Epithelial cell of prostate (primary cell): ENCODE data around the gene NUAK2.

ENCODE experiments used
- DNase-seq: peaks from one replicate; pipeline ENCODE4 v3.0.0-alpha.2; 2011; ENCODE audit warnings: low read depth, low spot score
- H3K27ac ChIP-seq: fragments of 450-650 bp; 2 replicates; pipeline ENCODE4 v1.5.1; 2017; ENCODE audit warnings: mild to moderate bottlenecking

NUAK2 gene

DNA sequence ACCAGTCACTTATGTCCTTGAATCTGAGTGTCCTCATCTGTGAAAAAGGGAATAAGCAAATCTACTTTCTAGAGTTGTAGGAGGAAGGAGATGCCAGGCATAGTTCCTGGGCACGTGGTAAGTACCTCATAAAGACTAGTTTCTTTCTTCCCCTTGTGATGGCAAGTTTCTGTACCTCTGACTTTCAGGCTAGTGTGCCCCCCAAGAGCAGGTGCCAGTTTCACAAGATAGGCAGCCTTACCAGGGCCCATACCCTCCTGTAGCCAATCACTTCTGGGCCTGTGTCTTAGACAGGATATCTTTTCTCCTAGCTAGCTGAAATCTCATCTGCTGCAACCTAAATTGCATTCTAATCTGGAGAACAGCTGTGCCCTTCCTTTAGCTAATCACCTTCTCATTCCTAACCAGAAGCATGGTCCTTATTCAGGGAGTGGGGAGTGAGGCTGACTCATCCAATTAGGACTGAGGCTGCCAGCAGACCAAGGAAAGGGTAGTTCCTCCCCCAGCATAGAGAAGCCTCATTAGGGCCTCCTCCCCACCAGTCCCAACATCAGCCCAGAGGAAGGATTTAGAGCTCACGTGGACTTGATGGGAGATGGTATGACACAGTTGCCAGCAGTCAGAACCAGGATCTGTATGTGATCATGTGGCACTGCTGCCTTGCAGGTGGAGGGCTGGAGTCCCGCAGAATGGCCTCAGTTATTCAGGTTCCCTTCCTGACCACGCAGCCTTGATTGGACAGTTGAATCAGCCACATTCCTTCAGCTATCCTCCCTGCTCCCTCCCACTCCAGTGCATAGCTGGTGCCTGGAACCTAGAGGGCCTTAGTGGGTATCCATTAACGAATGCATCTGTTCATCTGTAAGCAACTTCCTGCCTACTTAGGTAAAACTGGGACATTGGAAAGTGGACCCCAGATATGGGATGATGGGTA is 27.3 kb upstream of the NUAK2 start:
- DNase-seq, result no peak

DNA sequence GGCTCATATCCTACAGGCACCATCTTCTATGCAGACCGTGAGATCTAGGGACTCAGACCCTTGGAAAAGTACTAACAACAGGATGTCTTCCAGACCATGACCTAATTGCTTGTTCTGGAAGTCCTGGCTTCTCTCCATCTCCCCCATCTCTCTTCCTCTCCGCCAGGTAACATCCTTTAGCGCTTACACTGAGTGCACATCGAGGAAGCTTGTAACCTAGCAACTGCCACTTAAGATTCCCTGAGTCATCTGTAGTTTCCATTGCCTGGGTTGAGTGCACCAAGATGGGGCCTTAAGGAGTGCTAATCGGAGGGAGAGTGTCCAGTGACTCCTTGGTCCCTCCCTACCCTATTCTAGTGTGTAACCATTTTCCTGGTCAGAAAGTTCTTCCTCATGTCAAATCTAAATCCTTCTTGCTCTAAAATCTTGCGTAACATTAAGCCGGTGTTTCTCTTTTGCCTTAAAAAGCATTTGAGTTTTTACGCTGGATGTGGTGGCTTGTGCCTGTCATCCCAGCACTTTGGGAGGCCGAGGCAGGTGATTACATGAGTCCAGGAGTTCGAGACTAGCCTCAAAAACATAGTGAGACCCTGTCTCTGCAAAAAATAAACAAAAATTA is 25.5 kb upstream of the NUAK2 start:
- DNase-seq, result no peak
- H3K27ac ChIP-seq, result no peak overlapping the region

More for the DNA sequence above, 27.3 kb upstream of the NUAK2 start:
- H3K27ac ChIP-seq, result no peak overlapping the region

DNA sequence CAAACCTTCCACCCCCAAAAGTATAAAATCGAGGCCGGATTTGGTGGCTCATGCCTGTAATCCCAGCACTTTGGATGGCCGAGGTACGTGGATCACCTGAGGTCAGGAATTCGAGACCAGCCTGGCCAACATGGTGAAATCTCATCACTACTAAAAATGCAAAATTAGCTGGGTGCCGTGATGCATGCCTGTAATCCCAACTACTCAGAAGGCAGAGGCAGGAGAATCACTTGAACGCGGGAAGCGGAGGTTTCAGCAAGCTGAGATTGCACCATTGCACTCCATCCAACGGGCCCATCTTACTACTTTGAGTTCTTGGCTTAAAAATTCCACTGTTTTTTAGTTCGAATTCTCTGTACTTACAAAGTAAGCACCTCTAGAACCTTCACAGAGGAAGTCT is 24.2 kb upstream of the NUAK2 start:
- no peak overlapping the region for H3K27ac ChIP-seq

DNA sequence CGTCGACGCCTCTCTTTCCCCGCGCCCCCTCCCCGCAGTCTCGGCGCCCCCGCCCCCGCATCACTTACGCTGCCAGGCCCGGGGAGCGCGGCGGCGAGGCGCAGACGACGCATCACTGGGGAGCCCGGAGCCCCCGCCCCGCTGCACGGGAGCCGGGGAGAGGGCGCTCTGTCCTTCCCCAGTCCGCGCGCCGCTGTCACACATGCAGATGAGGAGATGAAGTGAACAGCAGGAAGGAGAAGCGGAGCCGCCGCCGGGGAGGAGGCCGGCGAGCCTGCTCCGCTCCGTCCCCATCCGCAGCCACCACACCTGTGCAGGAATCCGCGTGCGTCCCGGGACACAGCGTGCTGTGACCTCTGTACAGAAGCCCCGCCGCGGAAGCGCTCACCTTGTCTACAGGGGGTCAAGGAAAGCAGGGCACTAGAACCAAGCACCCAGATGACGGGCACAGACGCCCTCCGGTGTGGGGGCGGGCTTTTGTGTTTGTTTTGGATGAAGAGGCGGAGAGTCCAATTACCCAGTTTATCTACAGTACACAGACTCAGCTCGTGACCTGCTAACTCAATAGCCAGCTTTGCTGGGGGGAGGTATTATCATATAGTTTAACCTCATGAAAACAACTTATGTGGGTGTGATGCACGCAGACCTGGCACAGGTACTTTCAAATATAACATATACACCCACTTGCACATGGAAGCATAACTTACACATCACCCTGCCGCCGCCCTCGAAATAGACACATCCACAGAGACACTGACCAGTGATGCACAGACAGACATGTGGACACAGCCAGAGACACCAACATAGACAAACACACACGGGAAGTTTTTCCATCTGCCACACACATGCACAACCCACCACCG is 22.8 kb upstream of the NUAK2 start:
- no peak overlapping the region for H3K27ac ChIP-seq
- no peak for DNase-seq

More for the DNA sequence above, 24.2 kb upstream of the NUAK2 start:
- no peak for DNase-seq

DNA sequence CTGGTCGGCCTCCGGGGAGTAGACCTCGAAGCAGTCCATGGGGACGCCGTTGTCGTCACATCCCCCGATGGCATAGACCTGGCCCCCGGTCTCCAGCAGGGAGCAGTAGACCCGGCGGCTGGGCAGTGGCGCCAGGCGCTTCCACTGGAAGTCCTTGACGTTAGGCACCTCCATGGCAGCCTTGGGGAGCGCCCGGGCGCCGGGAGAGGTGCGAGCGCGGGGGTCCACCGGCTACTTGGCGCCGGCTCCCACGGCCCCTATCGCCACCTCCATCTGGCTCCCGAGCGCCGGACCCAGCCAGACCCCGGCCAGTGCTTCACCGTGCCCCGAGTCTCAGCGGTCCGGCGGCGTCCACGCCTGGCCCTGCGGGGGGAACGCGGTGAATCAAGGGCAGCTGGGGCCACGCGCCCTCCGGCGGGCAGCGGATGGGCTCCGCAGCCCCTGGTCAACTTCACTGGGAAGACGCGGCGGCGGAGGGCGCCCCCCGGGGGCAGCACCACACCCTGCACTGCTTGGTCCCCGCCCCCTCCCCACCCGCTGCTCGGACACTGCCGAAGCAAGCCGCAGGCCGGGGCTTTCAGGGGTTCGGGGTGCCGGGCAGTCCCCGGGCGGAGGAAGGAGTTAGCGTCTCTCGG is 22.0 kb upstream of the NUAK2 start:
- no peak overlapping the region for H3K27ac ChIP-seq
- no peak for DNase-seq

DNA sequence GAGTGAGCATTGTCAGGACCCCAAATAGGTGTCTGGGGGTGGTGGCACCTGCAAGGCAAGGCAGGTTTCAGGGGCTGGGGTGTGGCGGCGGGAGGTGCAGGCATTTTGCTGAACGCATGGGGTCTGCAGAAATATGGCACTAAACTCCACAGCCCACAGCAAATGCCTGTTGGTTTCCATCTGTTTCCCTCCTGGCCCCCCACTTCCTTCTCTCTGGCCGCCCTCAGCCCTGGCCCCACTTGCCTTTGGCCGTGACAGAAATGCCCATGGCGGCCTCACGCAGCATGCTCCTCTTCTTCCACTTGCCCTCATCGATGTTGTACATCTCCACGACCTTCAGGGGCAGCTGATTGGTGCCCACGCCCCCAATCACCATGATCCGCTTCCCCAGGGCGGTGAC is 21.4 kb upstream of the NUAK2 start:
- DNase-seq, result no peak

DNA sequence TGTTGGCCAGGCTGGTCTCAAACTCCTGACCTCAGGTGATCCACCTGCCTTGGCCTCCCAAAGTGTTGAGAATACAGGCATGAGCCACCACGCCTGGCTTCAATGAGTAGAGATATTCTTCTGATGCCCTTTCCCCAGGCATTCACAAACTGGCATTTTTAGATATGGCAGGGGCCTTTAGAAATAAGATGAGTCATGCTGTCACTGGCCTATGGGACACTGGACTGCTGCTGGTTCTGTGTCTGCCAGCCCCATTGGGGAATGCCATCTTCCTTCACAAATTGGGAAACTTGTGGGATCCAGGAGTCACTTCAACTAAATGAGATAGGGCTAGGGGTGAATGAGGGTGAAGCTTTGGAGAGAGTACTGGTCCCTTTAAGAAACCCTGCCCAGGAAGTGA is 19.1 kb upstream of the NUAK2 start:
- H3K27ac ChIP-seq, result peak overlapping the region; percentile 25
- DNase-seq, result no peak

More for the DNA sequence above, 21.4 kb upstream of the NUAK2 start:
- H3K27ac ChIP-seq, result no peak overlapping the region

DNA sequence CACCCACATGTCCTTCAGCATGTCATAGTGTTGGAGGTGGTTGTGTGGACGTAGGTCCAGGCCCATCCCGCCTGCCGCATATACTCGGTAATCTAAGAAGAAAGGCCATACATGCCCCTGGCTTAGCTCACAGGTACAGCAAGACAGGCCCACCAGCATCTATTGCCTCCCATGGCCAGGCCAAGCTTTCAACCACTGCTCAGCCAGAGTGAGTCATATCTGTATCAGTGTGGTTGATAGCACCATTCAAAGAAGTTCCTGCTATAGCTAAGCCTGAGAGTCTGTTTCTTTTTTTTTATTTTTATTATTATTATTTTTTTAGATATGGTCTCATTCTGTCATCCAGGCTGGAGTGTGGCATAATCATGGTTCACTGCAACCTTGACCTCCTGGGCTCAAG is 18.2 kb upstream of the NUAK2 start:
- no peak overlapping the region for H3K27ac ChIP-seq
- no peak for DNase-seq

DNA sequence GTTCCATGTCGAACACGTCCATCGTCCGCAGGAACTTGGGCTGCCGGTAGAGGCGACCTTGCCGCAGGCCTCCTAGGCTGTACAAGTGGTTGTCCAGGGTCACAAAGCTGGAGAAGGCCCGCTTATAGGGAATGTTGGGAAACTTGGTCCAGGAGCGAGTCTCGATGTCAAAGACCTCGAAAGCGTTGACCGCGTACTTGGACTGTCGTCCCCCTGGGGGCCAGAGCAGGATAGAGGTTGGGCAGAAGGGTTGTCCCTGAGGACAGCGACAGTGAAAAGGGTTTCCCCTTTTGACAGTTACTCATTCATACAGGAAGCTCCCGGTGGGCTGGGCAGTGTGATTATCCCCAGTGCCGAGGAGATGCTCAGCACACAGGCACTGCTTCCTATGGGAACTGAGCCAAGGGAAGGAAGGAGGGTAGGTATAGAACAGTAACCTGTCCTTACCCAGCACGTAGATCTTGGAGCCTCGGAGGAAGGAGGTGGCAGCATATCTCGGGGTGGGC is 17.7 kb upstream of the NUAK2 start:
- no peak for DNase-seq
- no peak overlapping the region for H3K27ac ChIP-seq

DNA sequence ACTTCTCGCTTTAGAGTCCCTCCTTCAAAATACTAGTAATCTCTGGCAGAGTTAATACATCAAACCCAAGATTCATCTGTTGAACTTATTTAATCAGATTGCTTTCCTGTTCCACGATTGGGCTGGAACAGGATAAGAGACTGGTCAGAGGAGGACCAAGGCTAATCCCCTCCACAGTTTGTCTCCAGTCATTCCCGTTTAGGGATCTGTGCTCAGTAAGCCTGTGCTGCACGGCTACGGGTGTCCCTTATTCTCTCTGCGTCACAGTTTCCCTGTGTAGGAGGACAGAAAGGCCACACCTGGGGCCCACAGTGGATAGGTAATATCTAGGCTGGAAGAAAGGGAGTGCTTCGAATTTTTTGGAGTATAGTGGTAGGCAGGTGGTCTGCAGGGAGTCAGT is 16.5 kb upstream of the NUAK2 start:
- no peak overlapping the region for H3K27ac ChIP-seq
- no peak for DNase-seq

DNA sequence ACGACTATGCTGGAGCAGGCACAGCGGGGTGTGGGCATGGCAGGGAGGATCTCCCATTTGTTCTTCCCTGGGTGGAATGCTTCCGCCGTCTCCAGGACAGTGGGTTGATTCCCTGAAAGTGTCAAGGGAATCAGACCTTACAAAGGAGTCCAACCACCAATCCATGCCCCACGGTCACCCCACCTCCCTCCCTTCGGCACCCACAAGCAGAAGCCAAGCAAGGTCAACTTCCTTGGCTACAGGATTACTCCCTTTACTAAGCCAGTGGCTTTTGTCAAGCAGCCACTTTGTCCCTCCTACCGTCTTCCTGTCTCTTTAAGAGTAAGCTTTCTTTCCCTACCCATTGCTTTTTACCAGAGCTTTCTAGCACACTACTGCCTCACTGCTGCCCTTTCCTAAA is 15.9 kb upstream of the NUAK2 start:
- H3K27ac ChIP-seq, result no peak overlapping the region
- no peak for DNase-seq

DNA sequence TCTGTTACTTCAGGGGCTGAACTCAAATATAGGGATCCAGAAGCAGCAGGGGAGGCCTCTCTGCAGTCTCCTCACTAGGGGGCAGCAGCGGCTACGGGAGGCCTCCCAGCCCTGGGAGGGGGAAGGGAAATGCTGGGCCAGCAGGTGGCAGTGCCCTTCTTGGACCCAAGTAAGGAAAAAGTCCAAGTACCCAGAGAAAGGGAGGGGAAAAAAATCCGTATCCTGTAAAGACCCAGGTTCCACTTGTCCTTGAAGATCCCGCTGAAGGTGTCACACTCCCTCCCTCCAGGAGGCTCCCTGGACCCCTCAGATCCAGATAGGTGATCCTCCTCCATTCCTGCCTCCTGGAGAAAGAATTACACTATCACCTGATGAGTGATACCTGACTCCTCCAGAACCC is 14.1 kb upstream of the NUAK2 start:
- DNase-seq, result no peak
- H3K27ac ChIP-seq, result no peak overlapping the region

DNA sequence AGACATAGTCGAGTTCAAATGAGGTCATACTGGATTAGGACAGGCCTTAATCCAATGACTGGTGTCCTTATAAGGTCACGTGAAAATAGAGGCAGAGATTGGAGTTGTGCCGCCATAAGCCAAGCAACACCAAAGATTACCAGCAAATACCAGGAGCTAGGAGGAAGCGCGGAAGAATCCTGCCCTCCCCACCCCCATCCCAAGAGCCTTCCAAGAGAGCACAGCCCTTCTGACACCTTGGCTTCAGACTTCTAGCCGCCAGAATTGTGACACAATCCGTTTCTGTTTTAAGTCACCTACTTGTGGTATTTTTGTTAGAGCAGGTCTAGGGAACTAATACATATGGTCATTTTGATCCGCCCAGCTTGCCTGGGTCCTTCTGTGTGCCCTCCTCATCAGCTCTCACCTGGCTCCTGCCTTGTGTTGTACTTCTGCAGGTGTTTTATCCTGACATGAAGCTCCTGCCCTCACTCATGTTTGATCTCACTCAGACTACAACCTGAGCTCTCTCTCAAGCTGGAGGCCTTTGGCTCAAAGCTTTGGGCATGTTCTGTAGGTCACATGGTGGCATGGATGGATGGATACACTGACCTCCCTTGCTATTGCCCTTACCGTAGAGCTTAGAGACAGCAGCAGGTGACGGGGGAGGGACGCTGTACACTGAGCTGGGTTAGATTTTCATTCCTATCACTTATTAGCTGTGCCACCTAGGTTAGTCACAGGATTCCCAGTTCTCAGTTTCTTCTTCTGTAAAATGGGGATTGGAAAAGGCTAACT is 10.7 kb upstream of the NUAK2 start:
- no peak overlapping the region for H3K27ac ChIP-seq
- no peak for DNase-seq

DNA sequence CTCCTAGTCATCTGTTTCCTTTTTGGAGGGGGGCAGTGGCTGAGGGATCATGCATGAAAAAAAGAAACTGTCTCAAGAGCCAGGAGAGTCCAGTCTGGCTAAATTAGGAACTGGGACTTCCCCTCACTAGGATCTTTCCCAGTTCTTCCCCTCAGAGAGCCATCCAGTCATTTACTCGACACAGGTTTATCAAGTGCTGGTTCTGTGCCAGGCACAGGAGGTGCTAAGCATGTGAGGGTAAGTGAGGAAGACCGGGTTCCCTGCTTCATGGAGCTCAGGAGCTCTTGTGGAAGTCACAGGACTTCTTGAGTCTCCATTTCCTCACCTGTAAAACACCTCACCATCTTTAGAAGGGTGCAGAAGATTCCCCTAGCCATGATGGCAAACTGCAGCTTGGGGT is 8.6 kb upstream of the NUAK2 start:
- DNase-seq, result no peak
- H3K27ac ChIP-seq, result no peak overlapping the region

DNA sequence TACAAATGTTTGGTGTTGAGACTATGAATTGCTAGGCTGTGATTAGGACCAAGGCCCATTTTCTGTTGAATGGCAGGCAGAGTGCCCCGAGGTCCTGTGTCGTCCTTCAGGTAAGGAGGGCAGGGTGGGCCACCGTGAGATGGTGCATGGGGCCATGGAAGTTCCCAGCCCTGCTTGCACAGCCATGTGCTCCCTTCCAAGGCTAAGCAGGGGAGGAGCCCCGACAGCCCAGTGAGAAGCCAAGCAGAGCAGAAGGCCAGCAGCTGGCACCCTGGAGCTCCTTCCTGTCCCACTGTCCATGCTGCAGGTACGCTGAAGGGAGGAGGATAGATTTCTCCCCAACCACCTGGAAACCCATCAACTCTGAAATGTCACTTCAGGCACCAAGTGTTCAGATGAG is 8.2 kb upstream of the NUAK2 start:
- no peak overlapping the region for H3K27ac ChIP-seq
- no peak for DNase-seq

DNA sequence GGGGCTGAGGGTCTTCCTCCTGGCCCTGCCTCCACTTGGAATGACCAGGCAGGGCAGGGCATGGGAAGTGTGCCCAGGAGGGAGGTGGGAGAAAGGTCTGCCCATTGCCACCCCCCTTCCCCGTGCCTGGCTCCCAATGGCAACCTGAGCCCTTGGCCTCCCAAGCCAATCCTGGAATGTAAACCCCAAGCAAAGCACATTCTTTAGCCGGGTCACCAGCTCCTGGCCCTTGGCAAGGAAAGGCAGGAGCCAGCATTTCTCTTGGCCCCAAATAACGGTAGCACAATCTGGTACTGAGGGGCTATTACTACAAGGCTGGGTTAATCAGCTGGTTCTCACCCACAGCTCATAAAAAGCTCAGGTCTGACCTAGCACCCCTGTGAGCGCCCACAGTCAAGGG is 6.9 kb upstream of the NUAK2 start:
- DNase-seq, result no peak

DNA sequence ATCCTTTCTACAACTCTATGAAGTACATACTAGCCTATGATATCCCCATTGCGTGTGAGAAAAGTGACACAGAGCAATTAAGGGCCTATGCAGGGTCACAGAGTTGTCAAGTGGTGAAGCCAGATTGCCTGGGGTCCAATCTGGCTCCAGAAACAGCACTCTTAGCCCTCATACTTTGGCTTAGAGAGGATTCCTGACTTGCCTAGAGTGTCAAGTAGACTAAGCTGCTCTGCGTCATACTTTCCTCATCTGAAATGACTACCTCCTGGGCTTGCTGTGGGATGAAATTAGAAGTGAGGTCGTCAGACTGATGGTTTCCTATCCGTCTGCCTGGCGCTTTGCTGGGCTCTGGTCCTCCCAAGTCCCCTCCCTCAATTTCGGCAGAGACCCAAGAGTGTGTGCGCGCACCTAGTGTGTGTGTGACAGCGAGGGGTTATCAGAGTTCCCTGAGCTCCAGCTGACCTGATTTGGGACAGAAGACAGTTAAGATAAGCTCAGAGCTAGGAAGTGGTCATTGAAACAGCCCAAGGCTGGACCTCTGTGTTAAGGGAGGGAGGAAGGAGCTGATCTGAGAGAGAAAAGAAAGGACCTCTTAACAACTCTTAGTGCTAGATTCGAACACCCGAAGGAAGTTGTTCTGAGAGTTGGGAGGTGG is 5.4 kb upstream of the NUAK2 start:
- H3K27ac ChIP-seq, result no peak overlapping the region
- no peak for DNase-seq

More for the DNA sequence above, 6.9 kb upstream of the NUAK2 start:
- no peak overlapping the region for H3K27ac ChIP-seq

DNA sequence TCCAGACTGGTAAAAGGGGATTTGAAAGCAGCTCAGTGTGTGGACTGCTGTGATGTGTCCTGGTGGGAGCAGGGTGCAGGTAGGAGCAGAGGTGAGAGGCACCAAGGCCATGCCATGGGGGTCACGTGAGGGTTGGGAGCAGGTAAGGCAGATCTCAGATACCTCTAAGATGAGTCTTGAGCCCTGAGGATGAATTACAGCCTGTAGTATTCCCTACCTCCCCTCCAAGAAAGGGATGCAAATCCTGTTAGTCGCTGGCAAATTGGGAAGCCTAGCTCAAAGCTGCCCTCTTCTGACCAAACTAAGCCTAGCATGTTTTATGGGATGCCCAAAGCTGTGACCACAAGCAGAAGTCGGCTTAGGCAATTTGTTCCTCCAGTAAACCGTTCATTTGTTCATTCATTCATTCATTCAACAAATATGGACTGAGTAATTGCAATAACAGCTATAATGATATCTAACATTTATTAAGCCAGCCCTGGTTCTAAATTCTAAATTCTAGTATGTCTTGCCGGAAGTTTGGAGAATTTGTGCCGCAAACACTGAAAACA is 3.9 kb upstream of the NUAK2 start:
- DNase-seq, result no peak
- no peak overlapping the region for H3K27ac ChIP-seq

DNA sequence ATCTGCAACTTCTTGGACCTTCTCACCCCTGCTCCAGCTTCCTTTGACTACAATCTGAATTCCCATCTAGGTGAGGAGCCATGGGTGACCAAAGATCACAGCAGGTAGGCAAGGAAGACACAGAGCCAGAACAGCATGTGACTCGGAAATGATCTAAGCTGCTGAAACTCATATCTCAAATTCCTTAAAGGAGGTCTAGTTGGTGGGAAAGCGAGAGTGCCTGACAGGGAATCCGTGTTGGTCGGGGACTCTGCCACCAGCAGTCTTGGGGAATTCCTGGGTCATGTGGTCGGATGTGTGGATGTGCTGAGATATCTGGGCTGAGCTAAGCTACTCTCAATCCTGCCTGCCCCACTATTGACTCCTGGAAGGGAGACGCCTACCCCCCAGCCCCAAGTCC is 3.2 kb upstream of the NUAK2 start:
- no peak for DNase-seq
- H3K27ac ChIP-seq, result no peak overlapping the region
